HCT116 (cell line): ENCODE data around the gene MTMR12. TPM values are rescaled to one million over a fixed set of nuclear protein-coding genes. Genes with fewer than 3 reads are reported as not detected.

Experiments used
- ATAC-seq: fragments of 200-7000 bp; cut with Tn5 transposase; 2 replicates; pipeline ENCODE4 v1.9.1; 2020; ENCODE audit warnings: mild to moderate bottlenecking, moderate library complexity
- BruUV-seq: library from RNA; stranded (reverse); fragments of 400-500 nt; replicated peaks from 2 replicates; lab custom pipeline; 2021; lab: Mats Ljungman, UMichigan
- CTCF ChIA-PET: fragments of 300-600 bp; sonication (Branson Sonifier 250); formaldehyde crosslinking; loops from one replicate; lab custom pipeline; 2021; ENCODE audit warnings: antibody characterized with exemption; lab: Charles Lee
- POLR2A ChIA-PET: fragments of 300-600, 350-600 bp; sonication (Branson Sonifier 250); formaldehyde crosslinking; loops from one replicate; lab custom pipeline; 2021; ENCODE audit warnings: antibody characterized with exemption; lab: Charles Lee
- RAD21 ChIA-PET, 2 experiments: fragments of 300-600 bp; sonication (Branson Sonifier 250); formaldehyde crosslinking; loops; one replicate each; lab custom pipeline; 2023; ENCODE audit warnings: low total read pairs in 2 of 2; ENCODE audit not compliant: uncharacterized antibody in 2 of 2, unreplicated experiment in 2 of 2, low non-redundant PET in 1 of 2; lab: Charles Lee
- DNase-seq: peaks from one replicate; pipeline ENCODE4 v3.0.0-alpha.2; 2010; ENCODE audit warnings: low read depth, low spot score
- H2AFZ ChIP-seq: fragments of 200-600 bp; shearing (Covaris generic), sonication (generic); 2 replicates; pipeline ENCODE4 v1.6.1; 2017; ENCODE audit warnings: low read depth, mixed run types, mixed read lengths, antibody characterized with exemption, low read length; ENCODE audit not compliant: poor library complexity, severe bottlenecking
- H3K27ac ChIP-seq: 2 replicates; pipeline ENCODE4 v1.5.1; 2012; ENCODE audit warnings: low read depth, low read length
- H3K27me3 ChIP-seq: fragments of 200-600 bp; sonication (generic); 2 replicates; pipeline ENCODE4 v1.6.1; 2016; ENCODE audit warnings: mixed run types, low read length, mixed read lengths; ENCODE audit not compliant: insufficient read depth
- H3K36me3 ChIP-seq, 2 experiments: fragments of 200-500 bp in 1 of 2; fragments of 200-600 bp in 1 of 2; sonication (Bioruptor generic) in 1 of 2; sonication (generic) in 1 of 2; 2 replicates each; pipeline versions ENCODE4 v1.5.1 to v1.6.1; 2014 to 2016; ENCODE audit warnings: low read length in 2 of 2, inconsistent platforms in 1 of 2, mixed read lengths in 1 of 2, mixed run types in 1 of 2; ENCODE audit not compliant: insufficient read depth in 2 of 2, control insufficient read depth in 1 of 2
- H3K4me1 ChIP-seq, 2 experiments: fragments of 200-600 bp in 1 of 2; sonication (generic) in 1 of 2; 2 replicates each; pipeline versions ENCODE4 v1.5.1 to v1.6.1; 2012 to 2017; ENCODE audit warnings: low read length in 2 of 2, inconsistent platforms in 1 of 2, mild to moderate bottlenecking in 1 of 2, mixed read lengths in 1 of 2, mixed run types in 1 of 2, moderate library complexity in 1 of 2; ENCODE audit not compliant: insufficient read depth in 2 of 2, control insufficient read depth in 1 of 2
- H3K4me2 ChIP-seq: fragments of 200-600 bp; sonication (generic); 2 replicates; pipeline ENCODE4 v1.6.1; 2017; ENCODE audit warnings: mixed run types, low read length, mixed read lengths
- H3K4me3 ChIP-seq, 2 experiments: fragments of 200-600 bp in 1 of 2; sonication (generic) in 1 of 2; replicated peaks in 1 of 2; 2 replicates each; pipeline ENCODE4 v1.5.1; 2011 to 2016; ENCODE audit warnings: low read length in 2 of 2, control low read depth in 1 of 2, low read depth in 1 of 2, mild to moderate bottlenecking in 1 of 2, mixed read lengths in 1 of 2, mixed run types in 1 of 2
- H3K79me2 ChIP-seq: fragments of 200-600 bp; sonication (generic); 2 replicates; pipeline ENCODE4 v1.6.1; 2017; ENCODE audit warnings: mild to moderate bottlenecking, mixed run types, low read length, moderate library complexity, mixed read lengths; ENCODE audit not compliant: insufficient read depth
- H3K9ac ChIP-seq: fragments of 200-600 bp; sonication (generic); 2 replicates; pipeline ENCODE4 v1.6.1; 2016; ENCODE audit warnings: low read length, mixed read lengths
- H3K9me2 ChIP-seq: fragments of 200-600 bp; sonication (generic), shearing (Covaris generic); 2 replicates; pipeline ENCODE4 v1.6.1; 2017; ENCODE audit warnings: mixed run types, mild to moderate bottlenecking, moderate library complexity; ENCODE audit not compliant: insufficient read depth
- H3K9me3 ChIP-seq, 2 experiments: fragments of 200-500 bp in 1 of 2; fragments of 200-600 bp in 1 of 2; sonication (Bioruptor generic) in 1 of 2; sonication (generic) in 1 of 2; 2 replicates each; pipeline ENCODE4 v1.6.1; 2014 to 2017; ENCODE audit warnings: low read length in 2 of 2, mixed read lengths in 2 of 2, inconsistent platforms in 1 of 2, low read depth in 1 of 2, mild to moderate bottlenecking in 1 of 2, mixed run types in 1 of 2, moderate library complexity in 1 of 2; ENCODE audit not compliant: control insufficient read depth in 1 of 2, insufficient read depth in 1 of 2
- H4K20me1 ChIP-seq: fragments of 200-600 bp; sonication (generic), shearing (Covaris generic); 2 replicates; pipeline ENCODE4 v1.6.1; 2017; ENCODE audit warnings: mixed run types, mild to moderate bottlenecking, moderate library complexity; ENCODE audit not compliant: insufficient read depth
- ATF3 ChIP-seq: IDR thresholded peaks from 2 replicates; pipeline ENCODE4 v1.6.1; 2012
- CBX3 ChIP-seq: IDR thresholded peaks from 2 replicates; pipeline ENCODE4 v1.6.1; 2012; ENCODE audit warnings: low read depth
- CEBPB ChIP-seq: IDR thresholded peaks from 2 replicates; pipeline ENCODE4 v1.6.1; 2012; ENCODE audit warnings: low read depth
- CTCF ChIP-seq, 3 experiments: fragments of 200-600 bp in 1 of 3; sonication (generic) in 1 of 3; IDR thresholded peaks in 2 of 3; conservative IDR thresholded peaks in 1 of 3; 2 replicates each; pipeline ENCODE4 v1.5.1; 2012 to 2017; ENCODE audit warnings: low read depth in 2 of 3, low read length in 2 of 3, antibody characterized with exemption in 1 of 3, borderline replicate concordance in 1 of 3, control low read depth in 1 of 3, mild to moderate bottlenecking in 1 of 3, mixed read lengths in 1 of 3, mixed run types in 1 of 3, moderate library complexity in 1 of 3; ENCODE audit not compliant: insufficient read depth in 1 of 3
- FOSL1 ChIP-seq: IDR thresholded peaks from 2 replicates; pipeline ENCODE4 v1.6.1; 2012; ENCODE audit warnings: low read depth
- MAX ChIP-seq: IDR thresholded peaks from 2 replicates; pipeline ENCODE4 v1.6.1; 2012
- POLR2A ChIP-seq: IDR thresholded peaks from 2 replicates; pipeline ENCODE4 v1.7.0; 2011; ENCODE audit warnings: borderline replicate concordance; ENCODE audit not compliant: insufficient read depth, insufficient read length; ENCODE audit errors: extremely low read depth
- RAD21 ChIP-seq: IDR thresholded peaks from 2 replicates; pipeline ENCODE4 v1.6.1; 2012; ENCODE audit warnings: low read depth, mild to moderate bottlenecking
- REST ChIP-seq: IDR thresholded peaks from 2 replicates; pipeline ENCODE4 v1.6.1; 2012; ENCODE audit warnings: low read depth
- SIN3A ChIP-seq: IDR thresholded peaks from 2 replicates; pipeline ENCODE4 v1.6.1; 2012; ENCODE audit warnings: low read depth
- SRF ChIP-seq: IDR thresholded peaks from 2 replicates; pipeline ENCODE4 v1.6.1; 2012; ENCODE audit warnings: low read depth
- TCF7L2 ChIP-seq: IDR thresholded peaks from 2 replicates; pipeline ENCODE4 v1.7.0; 2011; ENCODE audit warnings: borderline replicate concordance, inconsistent platforms; ENCODE audit not compliant: insufficient read depth, insufficient read length; ENCODE audit errors: extremely low read depth
- YY1 ChIP-seq: IDR thresholded peaks from 2 replicates; pipeline ENCODE4 v1.6.1; 2011; ENCODE audit warnings: low read length, low read depth, moderate library complexity, mild to moderate bottlenecking; ENCODE audit not compliant: insufficient replicate concordance; ENCODE audit errors: extremely low read depth
- ZFX ChIP-seq: fragments of 450-650 bp; IDR thresholded peaks from 2 replicates; pipeline ENCODE4 v1.6.1; 2017
- ZNF274 ChIP-seq: fragments of 200-500 bp; sonication (Bioruptor generic); IDR thresholded peaks from 2 replicates; pipeline ENCODE4 v1.6.1; 2014; ENCODE audit warnings: mild to moderate bottlenecking, low read depth, low read length, inconsistent platforms
- intact Hi-C: fragments of 100-400 bp; cut with micrococcal nuclease; formaldehyde crosslinking; loops from 2 replicates; pipeline ENCODE4 v1.10.0; 2022
- total RNA-seq: library from RNA; stranded (reverse); gene quantifications from one replicate; pipeline ENCODE4 v1.2.1, GENCODE V29; 2021; ENCODE audit not compliant: unreplicated experiment

MTMR12 gene
- total RNA-seq, 1 experiment from 2014 or later: 27.3 TPM

- Histone ChIP-seq H3K9me2 (no peaks in the 10 kb centered on the region), H2AFZ (no peak overlapping the region), H3K4me2 (no peak overlapping the region), H3K27me3 (no peaks in the 10 kb centered on the region), H3K36me3 (no peaks in the 10 kb centered on the region; a peak in 1 of 4 replicates), H3K27ac (no peak overlapping the region), H3K9ac (no peak overlapping the region), H3K4me1 (peaks cover 13 to 18% of the 10 kb centered on the region in 2 experiments), H3K9me3 (no peaks in the 10 kb centered on the region), H3K79me2 (no peaks in the 10 kb centered on the region), H3K4me3 (no peak overlapping the region), H4K20me1 (no peaks in the 10 kb centered on the region)
- no TSS peak for BruUV-seq
- POLR2A ChIA-PET: no interaction called here
- CTCF ChIA-PET: no interaction called here
- RAD21 ChIA-PET: no interaction called here
- ATAC-seq (no peak), DNase-seq (no peak)
- no peak for TF ChIP-seq RAD21
- TF ChIP-seq FOSL1: no peak
- TF ChIP-seq REST: no peak
- TF ChIP-seq SIN3A: no peak
- TF ChIP-seq ZNF274: no peak
- TF ChIP-seq SRF: no peak
- no peak for TF ChIP-seq MAX
- no peak for TF ChIP-seq CEBPB
- TF ChIP-seq ATF3: no peak
- TF ChIP-seq TCF7L2: no peak
- TF ChIP-seq CBX3: no peak
- TF ChIP-seq CTCF (IDR thresholded peaks at IDR 0.05 in 2 of 3, conservative IDR thresholded peaks at IDR 0.05 in 1 of 3; ENCODE audit: borderline replicate concordance in 1 of 3, insufficient read depth in 1 of 3, low read depth in 2 of 3, low read length in 2 of 3): no peak
- no peak for TF ChIP-seq ZFX
- no peak for TF ChIP-seq POLR2A
- no peak for TF ChIP-seq YY1
- intact Hi-C loops: no loop called here
These were observed 83.9 kb downstream of the MTMR12 start for GRCh38 chr5:32228816-32229215.
